Epithelial cell of proximal tubule (primary cell): ENCODE data around the gene KRTAP5-10. TPM values are rescaled to one million over a fixed set of nuclear protein-coding genes. Genes with fewer than 3 reads are reported as not detected.
A peak's percentile ranks its signal among the peaks of the same experiment; 100 is the strongest.
"Not testable (repeated sequence)": the region's sequence is repeated elsewhere in the genome, so short reads cannot be mapped to it uniquely, and the experiment has no call there.

ENCODE experiments used
- DNase-seq: peaks from one replicate; pipeline ENCODE4 v3.0.0-alpha.2; 2011; ENCODE audit warnings: low read depth
- H3K4me3 ChIP-seq: 2 replicates; pipeline ENCODE4 v1.5.1; 2011; ENCODE audit warnings: low read depth, mild to moderate bottlenecking, low read length
- total RNA-seq: library from RNA; depleted of rRNA; stranded (reverse); fragments of >200 nt; gene quantifications from 2 replicates; pipeline ENCODE4 v1.2.3, GENCODE V29; 2015
- TF ChIP-seq, protein P1 (sequence below): conservative IDR thresholded peaks from 2 replicates; pipeline ENCODE4 v1.5.1; 2012; ENCODE audit warnings: low read depth, mild to moderate bottlenecking, low read length

KRTAP5-10 gene
- total RNA-seq, 1 donor from 2014 or later: not detected

DNA sequence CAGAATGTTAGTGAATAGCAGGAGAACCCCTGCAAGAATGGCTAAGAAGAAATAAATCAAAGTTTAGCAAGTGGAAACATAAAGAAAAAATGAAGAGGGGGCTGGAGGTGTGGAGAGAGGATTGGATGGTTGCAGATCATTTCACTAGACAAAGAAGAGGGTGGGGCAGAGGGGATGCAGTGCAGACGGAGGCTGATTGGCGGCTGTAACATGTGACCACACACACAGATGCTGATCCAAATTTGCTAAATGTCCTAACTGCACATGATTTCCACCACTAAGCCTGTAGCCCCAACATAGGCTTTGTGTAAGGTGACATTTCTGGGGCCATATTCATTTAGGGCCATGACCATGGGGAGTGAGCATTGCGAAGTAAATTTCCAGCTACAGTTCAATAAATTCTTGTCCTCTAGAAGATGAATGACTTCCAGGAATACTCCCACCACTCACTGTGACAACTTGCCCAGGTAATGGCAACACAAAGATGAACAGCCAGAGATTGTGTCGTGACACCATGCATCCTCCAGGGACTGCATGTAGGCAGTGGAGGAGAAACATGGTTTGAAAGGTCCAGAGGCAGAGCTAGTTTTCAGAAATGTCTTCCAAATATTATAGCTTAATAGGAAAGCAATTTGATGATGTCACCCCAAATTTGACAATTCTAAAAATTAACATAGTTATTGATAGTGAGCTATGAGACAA, 10.5 kb downstream of the KRTAP5-10 start:
- TF ChIP-seq, protein P1, sequence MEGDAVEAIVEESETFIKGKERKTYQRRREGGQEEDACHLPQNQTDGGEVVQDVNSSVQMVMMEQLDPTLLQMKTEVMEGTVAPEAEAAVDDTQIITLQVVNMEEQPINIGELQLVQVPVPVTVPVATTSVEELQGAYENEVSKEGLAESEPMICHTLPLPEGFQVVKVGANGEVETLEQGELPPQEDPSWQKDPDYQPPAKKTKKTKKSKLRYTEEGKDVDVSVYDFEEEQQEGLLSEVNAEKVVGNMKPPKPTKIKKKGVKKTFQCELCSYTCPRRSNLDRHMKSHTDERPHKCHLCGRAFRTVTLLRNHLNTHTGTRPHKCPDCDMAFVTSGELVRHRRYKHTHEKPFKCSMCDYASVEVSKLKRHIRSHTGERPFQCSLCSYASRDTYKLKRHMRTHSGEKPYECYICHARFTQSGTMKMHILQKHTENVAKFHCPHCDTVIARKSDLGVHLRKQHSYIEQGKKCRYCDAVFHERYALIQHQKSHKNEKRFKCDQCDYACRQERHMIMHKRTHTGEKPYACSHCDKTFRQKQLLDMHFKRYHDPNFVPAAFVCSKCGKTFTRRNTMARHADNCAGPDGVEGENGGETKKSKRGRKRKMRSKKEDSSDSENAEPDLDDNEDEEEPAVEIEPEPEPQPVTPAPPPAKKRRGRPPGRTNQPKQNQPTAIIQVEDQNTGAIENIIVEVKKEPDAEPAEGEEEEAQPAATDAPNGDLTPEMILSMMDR: no peak
- no peak overlapping the region for H3K4me3 ChIP-seq
- no peak for DNase-seq

DNA sequence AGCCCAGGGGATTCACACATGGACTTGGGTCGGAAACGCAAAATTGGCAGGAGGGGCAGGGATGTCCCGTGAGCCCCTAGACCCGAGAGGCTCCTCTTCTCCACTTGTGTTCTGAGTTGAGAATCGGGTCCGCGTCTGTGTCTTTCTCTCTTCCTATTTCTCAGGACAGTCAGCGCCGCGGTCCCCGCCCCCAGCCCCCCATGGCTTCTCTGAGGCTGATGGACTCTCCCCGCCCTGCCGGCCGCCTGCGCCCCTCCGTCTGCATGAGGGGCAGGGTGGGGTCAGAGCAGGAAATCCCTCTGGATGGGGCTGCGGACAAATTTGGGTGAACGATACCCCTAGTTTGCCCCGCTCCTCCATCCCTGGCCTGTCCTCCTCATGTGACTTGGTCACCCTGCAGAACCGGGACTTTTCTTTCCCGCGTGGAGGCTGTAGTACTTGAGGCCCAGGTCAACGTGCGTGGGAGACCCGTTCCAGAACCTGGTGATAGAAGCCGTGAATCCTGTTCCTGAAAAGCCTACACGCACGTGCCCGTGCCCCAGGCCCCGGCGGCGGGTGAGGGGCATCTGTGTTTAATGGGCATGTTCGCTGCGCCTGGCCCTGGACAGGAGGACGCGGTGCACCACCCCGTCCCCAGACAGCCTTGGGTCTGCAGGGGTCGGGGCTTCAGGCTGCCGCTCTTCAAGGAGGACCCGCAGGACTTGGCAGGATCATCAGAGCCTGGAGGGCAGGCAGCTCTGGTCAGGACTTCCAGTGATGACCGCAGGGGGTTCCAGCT, 11.5 kb downstream of the KRTAP5-10 start:
- not testable (repeated sequence) for DNase-seq, H3K4me3 ChIP-seq

DNA sequence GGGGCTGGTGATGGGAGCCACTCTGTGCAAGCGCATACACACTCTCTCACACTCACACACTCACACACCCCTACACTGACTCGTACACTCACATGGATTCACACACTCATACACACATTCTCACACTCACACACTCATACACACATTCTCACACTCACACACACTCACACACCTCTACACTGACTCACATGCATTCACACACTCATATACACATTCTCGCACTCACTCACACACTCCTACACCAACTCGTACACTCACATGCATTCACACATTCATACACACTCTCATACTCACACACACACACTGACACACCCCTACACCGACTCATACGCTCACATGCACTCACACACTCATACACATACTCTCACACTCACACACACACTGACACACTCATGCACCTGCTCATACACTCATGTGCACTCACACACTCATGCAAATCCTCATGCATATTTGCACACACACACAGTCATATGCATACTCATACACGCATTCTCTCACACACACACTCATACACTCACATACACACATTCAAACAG, 12.2 kb downstream of the KRTAP5-10 start:
- TF ChIP-seq, protein P1: no peak
- DNase-seq: no peak

DNA sequence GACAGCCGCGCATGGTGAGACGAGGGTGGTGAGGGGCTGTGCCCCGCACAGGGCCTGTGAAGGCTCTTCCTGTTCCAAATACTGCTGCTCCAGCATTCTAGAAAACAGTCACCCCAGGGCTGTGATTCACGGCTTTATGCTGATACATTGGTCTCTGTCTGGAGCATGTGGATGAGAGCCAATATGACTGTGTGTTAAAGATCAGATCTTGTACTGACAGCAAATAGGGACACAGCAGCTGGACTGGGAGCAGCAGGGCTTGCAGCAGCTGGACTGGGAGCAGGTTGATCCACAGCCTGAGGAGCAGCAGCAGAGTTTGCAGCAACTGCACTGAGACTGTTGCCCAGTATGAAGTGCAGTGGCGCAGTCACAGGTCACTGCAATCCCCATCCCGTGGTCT, 14.2 kb downstream of the KRTAP5-10 start:
- not testable (repeated sequence) for DNase-seq, H3K4me3 ChIP-seq

More for the DNA sequence above, 12.2 kb downstream of the KRTAP5-10 start:
- no peak overlapping the region for H3K4me3 ChIP-seq

DNA sequence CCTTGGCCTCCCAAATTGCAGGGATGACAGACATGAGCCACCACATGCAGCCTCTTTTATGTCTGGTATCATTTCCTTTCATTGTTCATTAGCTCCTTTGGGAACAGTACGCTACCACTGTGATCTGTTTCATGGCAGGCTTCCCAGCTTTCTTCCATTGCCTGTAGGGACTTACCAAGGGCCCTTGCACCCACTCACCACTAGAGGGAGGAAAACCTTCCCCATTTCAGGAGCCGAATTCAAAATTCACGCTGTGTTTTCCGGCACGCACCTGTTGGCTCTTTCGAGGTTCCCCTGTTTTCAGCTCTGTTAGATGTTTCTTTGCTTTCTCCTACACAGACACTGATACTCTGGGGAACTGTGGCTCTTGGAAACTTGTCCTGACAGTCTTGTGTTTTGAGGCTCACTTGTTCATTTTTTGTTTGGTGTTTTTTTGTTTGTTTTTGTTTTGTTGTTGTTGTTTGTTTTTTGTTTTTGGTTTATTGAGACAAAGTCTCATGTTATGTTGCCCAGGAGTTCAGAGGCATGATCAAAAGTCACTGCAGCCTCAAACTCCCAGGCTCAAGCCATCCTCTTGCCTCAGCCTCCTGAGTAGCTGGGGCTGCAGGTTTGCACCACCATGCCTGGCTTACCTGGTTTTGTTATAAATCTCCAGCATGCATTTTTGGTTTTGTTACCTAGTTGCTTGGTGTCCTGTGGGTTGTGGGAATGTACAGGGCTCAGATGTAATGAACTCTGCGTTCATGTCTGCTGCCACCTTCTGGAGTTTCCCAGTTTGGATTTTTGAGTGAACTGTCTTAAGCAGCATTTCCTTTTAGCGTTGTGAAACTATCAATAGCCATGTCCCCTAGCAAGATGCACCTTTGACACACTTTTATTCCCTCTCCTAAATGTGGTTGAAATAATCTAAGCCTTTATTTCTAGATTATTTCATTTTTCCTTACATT, 15.0 kb downstream of the KRTAP5-10 start:
- peak; percentile 19 for DNase-seq
- no peak overlapping the region for H3K4me3 ChIP-seq
- TF ChIP-seq, protein P1: peak; percentile 85

DNA sequence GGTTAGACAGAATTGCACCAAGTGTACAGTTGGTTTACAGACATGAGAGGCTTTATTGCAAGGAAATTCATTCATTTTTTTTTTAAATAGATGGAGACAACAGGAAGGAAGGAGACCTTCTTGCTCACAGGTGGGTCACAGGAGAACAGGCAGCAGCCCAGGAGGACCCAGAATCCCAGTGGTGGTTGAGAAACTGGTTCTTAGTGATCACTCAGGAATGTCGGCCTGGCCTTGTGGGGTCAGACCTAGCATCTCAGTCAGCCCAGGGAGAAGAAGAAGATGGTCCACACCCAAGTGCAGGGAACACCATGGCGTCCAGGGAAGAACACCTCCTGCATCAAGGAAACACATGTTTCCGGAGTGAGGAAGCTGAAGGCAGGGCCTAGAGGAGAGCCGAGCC, 16.5 kb downstream of the KRTAP5-10 start:
- no peak for DNase-seq
- TF ChIP-seq, protein P1: no peak

DNA sequence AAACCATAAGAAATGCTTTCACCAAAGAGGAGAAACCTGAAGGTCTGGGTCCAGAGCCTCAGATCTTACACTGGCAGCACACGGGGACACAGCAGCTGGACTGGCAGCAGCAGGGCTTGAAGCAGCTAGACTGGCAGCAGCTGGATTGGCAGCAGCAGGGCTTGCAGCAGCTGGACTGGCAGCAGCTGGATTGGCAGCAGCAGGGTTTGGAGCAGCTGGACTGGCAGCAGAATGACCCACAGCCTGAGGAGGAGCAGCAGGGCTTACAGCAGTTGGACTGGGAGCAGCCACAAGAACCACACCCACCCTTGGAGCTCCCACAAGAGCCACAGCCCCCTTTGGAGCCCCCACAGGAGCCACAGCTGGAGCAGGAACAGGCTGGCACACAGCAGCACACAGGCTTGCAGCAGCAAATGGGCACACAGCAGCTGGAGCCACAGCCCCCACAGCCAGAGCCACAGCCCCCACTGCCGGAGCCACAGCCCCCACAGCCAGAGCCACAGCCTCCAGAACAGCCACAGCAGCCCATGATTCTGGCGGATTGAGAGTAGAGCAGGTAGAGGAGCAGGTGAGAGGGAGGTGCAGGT, 17.0 kb downstream of the KRTAP5-10 start, which contains the start of gene KRTAP5-11:
KRTAP5-11 (minus strand) TSS at position 567 of the 587 bp plus-strand sequence; CDS start at position 529, 38 bp downstream.
- TF ChIP-seq, protein P1: no peak
- DNase-seq: no peak
- H3K4me3 ChIP-seq: no peak within 1 kb of the TSS

More for the DNA sequence above, 16.5 kb downstream of the KRTAP5-10 start:
- H3K4me3 ChIP-seq: no peak overlapping the region

DNA sequence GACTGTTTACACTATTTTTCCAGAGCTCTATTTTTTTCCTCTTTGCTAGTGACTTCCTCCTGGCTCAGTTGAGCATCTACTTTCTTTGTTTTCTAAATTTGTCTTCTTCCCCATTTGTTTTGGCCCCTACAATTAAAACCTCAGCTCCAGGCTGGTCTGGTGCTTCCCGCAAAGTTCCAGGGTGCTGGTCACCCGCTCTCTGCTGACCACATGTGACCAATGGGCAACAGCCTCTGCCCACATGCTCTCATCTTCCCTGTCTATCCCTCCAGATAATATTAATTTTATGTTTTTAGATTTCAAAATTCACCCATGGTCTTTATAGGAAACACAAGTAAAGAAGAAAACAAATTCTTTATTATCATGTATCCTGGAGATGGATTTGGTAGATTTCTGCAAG, 17.6 kb downstream of the KRTAP5-10 start:
- not testable (repeated sequence) for H3K4me3 ChIP-seq, DNase-seq

DNA sequence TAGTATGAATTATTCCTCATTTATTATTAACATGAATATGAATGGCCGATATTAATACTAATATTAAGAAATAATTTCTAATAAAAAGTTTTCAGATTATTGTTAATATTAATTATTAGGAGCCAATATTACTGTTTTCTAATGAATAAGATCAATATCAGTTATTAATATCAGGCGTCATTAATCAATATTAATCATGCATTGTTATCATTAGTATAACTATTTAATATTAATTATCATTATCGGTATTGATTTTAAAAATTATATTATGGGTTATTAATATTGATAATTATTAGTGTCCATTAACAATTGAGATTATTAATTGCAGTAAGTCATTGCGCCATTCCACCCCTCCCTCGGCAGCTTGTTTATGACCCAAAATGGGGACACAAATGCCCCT, 20.3 kb downstream of the KRTAP5-10 start:
- not testable (repeated sequence) for H3K4me3 ChIP-seq

DNA sequence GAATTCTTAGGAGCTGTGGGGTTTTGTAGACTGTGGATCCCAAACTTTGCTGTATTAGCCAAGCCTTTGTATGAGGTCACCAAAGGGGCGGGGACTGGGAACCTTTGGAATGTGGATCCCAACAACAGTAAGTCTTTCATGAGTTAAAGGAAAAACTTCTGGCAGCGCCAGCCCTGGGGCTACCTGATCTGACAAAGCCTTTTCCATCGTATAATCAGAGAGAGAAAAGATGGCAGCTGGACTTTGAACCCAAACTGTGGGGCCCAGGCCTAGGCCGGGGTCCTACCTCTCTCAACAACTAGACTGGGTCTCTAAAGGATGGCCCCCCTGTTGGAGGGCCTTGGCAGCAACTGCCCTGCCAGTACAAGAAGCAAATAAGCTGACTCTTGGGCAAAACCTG, 23.0 kb downstream of the KRTAP5-10 start:
- H3K4me3 ChIP-seq: not testable (repeated sequence)

More for the DNA sequence above, 20.3 kb downstream of the KRTAP5-10 start:
- DNase-seq: not testable (repeated sequence)

More for the DNA sequence above, 23.0 kb downstream of the KRTAP5-10 start:
- not testable (repeated sequence) for DNase-seq
